Suprapubic skin (tissue), 4 donors: ENCODE measurements around the gene GAB1. TPM values are rescaled to one million over a fixed set of nuclear protein-coding genes. Genes with fewer than 3 reads are reported as not detected.

Experiments
- DNase-seq, 2 donors: peaks; one replicate each; pipeline ENCODE4 v3.0.0-alpha.2; 2019; ENCODE audit warnings: low spot score in 2 of 2
- H3K27ac ChIP-seq: fragments of 200-600 bp; sonication (generic); one replicate; pipeline ENCODE4 v1.5.1; 2019
- H3K27me3 ChIP-seq: fragments of 200-600 bp; sonication (generic); one replicate; pipeline ENCODE4 v1.5.1; 2019
- H3K36me3 ChIP-seq: fragments of 200-600 bp; sonication (generic); one replicate; pipeline ENCODE4 v1.5.1; 2019
- H3K4me1 ChIP-seq: fragments of 200-600 bp; sonication (generic); one replicate; pipeline ENCODE4 v1.5.1; 2019
- H3K4me3 ChIP-seq: fragments of 200-600 bp; sonication (generic); one replicate; pipeline ENCODE4 v1.5.1; 2019; ENCODE audit warnings: mild to moderate bottlenecking
- H3K9me3 ChIP-seq: fragments of 200-600 bp; sonication (generic); one replicate; pipeline ENCODE4 v1.5.1; 2019
- CTCF ChIP-seq, 2 donors: fragments of 200-600 bp in 1 of 2; fragments of 450-650 bp in 1 of 2; sonication (generic) in 1 of 2; IDR thresholded peaks; one replicate each; pipeline ENCODE4 v1.5.1; 2016 to 2019; ENCODE audit warnings: antibody characterized with exemption in 2 of 2, mild to moderate bottlenecking in 1 of 2, moderate library complexity in 1 of 2
- EP300 ChIP-seq: sonication (generic); formaldehyde crosslinking; IDR thresholded peaks from one replicate; pipeline ENCODE4 v1.6.1; 2017; ENCODE audit warnings: antibody characterized with exemption
- POLR2A ChIP-seq, 2 donors: fragments of 450-650 bp; IDR thresholded peaks; one replicate each; pipeline ENCODE4 v1.6.1; 2017; ENCODE audit warnings: antibody characterized with exemption in 2 of 2, mild to moderate bottlenecking in 2 of 2, moderate library complexity in 2 of 2
- POLR2AphosphoS5 ChIP-seq, 3 donors: sonication (generic); formaldehyde crosslinking; IDR thresholded peaks; one replicate each; pipeline ENCODE4 v1.6.1; 2017; ENCODE audit warnings: antibody characterized with exemption in 3 of 3
- WGBS: methylation state at CpG from one replicate; pipeline ENCODE4 v1.1.5; 2018; 5-methylcytosine and 5-hydroxymethylcytosine counted together
- total RNA-seq, 4 donors: library from RNA; depleted of rRNA; stranded (reverse); fragments of >200 nt; gene quantifications; one replicate each; pipeline ENCODE4 v1.1.0, GENCODE V29; 2016

Gene GAB1
- total RNA-seq: 10 to 100 TPM; 39.5 to 64.5 (median 46.4) TPM

- Histone ChIP-seq H3K9me3 (no peaks in the 10 kb centered on the region), H3K4me1 (peaks cover 32% of the 10 kb centered on the region), H3K4me3 (peak within 1 kb of the TSS; percentile 84), H3K27me3 (no peaks in the 10 kb centered on the region), H3K36me3 (no peaks in the 10 kb centered on the region), H3K27ac (peak within 1 kb of the TSS; percentile 96)
- no peak for TF ChIP-seq EP300
- peak in 1 of 3 donors; percentile 28 for TF ChIP-seq POLR2AphosphoS5 (IDR thresholded peaks at IDR 0.05)
- 1% methylated on average over 17 of the region's 81 CpGs for WGBS
- DNase-seq: peak; percentile 84 to 85
Observed at GRCh38 chr4:143336781-143337599, at the start of gene GAB1. TSS of gene GAB1 (plus strand) at chr4:143336876. CDS start at chr4:143337189, 313 bp downstream.

- TF ChIP-seq EP300 (no peak), POLR2A (IDR thresholded peaks at IDR 0.05) (no peak), CTCF (IDR thresholded peaks at IDR 0.05) (no peak), POLR2AphosphoS5 (IDR thresholded peaks at IDR 0.05) (no peak)
- no peaks in the 10 kb centered on the region for H3K27me3 ChIP-seq
- no peaks in the 10 kb centered on the region for H3K9me3 ChIP-seq
- no peak for DNase-seq
- peaks cover 39% of the 10 kb centered on the region for H3K4me1 ChIP-seq
- WGBS: 53% methylated on average over 3 of the region's 3 CpGs
- H3K4me3 ChIP-seq: no peak overlapping the region
- peak overlapping the region; percentile 78 for H3K27ac ChIP-seq
- H3K36me3 ChIP-seq: no peaks in the 10 kb centered on the region
Observed at GRCh38 chr4:143287572-143287923, 49.1 kb upstream of the GAB1 start.

- TF ChIP-seq EP300: no peak
- no peak for TF ChIP-seq POLR2AphosphoS5 (IDR thresholded peaks at IDR 0.05)
- no peak for TF ChIP-seq POLR2A (IDR thresholded peaks at IDR 0.05)
- TF ChIP-seq CTCF (IDR thresholded peaks at IDR 0.05): no peak
- Histone ChIP-seq H3K4me3 (no peak overlapping the region), H3K9me3 (no peaks in the 10 kb centered on the region), H3K4me1 (peaks cover 39% of the 10 kb centered on the region), H3K27me3 (no peaks in the 10 kb centered on the region), H3K36me3 (no peaks in the 10 kb centered on the region), H3K27ac (no peak overlapping the region)
- no peak for DNase-seq
- 65% methylated on average over 4 of the region's 4 CpGs for WGBS
Observed at GRCh38 chr4:143288171-143288570, 48.5 kb upstream of the GAB1 start.

GRCh38 chr4:143289370-143289769 lies 47.3 kb upstream of the GAB1 start:
- DNase-seq: no peak
- H3K4me3 ChIP-seq: no peak overlapping the region
- H3K27ac ChIP-seq: no peak overlapping the region
- peaks cover 47% of the 10 kb centered on the region for H3K4me1 ChIP-seq
- no peaks in the 10 kb centered on the region for H3K27me3 ChIP-seq
- H3K9me3 ChIP-seq: no peaks in the 10 kb centered on the region
- TF ChIP-seq EP300 (no peak), CTCF (IDR thresholded peaks at IDR 0.05) (no peak), POLR2A (IDR thresholded peaks at IDR 0.05) (no peak), POLR2AphosphoS5 (IDR thresholded peaks at IDR 0.05) (no peak)
- no peaks in the 10 kb centered on the region for H3K36me3 ChIP-seq

- Histone ChIP-seq H3K27me3 (no peaks in the 10 kb centered on the region), H3K4me1 (peaks cover 53% of the 10 kb centered on the region), H3K27ac (no peak overlapping the region), H3K36me3 (no peaks in the 10 kb centered on the region), H3K4me3 (no peak overlapping the region), H3K9me3 (no peaks in the 10 kb centered on the region)
- no peak for TF ChIP-seq POLR2AphosphoS5 (IDR thresholded peaks at IDR 0.05)
- TF ChIP-seq CTCF (IDR thresholded peaks at IDR 0.05): no peak
- TF ChIP-seq POLR2A (IDR thresholded peaks at IDR 0.05): no peak
- no peak for DNase-seq
Observed at GRCh38 chr4:143291314-143291713, 45.4 kb upstream of the GAB1 start.
